ENCODE measurements around the gene PRMT3. TPM values are rescaled to one million over a fixed set of nuclear protein-coding genes. Genes with fewer than 3 reads are reported as not detected.

The PRMT3 gene
- 38.3 and 39.2 TPM in 2 replicates for total RNA-seq

DNA sequence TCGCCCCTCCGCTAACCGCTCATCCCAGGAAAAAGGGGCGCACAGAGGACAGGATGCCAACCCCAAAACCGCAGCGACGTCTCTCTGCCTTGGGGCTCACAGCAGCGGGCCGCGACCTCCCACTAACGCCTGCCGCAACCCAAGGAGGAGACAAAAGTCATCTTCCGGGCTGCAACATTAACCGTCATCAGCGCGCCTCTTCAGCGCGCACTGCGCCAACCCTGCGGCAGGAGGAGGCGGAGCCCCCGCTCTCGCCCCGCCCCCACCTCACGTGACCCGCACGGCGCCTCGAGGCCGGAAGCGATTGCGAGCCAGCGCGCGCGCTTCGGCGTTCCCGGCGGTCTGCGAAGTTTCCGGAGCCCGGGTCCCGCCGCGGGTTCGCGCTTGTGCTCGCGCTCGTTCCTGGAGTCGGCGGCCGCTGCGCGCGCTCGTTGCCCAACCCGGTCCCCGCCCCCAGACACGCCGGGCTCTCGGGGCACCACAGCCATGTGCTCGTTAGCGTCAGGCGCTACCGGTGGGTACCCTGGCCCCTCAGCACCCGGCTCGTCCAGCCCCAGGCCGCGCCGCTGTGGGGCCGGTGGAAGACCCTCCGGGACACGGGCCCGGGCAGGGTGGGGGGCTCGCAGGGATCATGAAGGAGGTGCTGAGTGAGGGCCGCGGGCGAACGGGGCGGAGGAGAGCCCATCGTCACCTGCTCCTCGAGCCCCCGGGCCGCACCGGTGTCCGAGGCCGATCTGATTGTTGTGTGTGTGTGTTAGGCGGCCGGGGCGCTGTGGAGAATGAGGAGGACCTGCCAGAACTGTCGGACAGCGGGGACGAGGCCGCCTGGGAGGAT is at the start of gene PRMT3:
Gene PRMT3 (plus strand): TSS at position 456 of the 835 bp plus-strand sequence. CDS start 31 bp downstream, at position 487.
- Mint-ChIP-seq H3K9me3 (no peaks in the 10 kb centered on the region), H3K27me3 (ENCODE audit: low read depth) (no peaks in the 10 kb centered on the region), H3K36me3 (ENCODE audit: low read depth) (peaks cover 52% of the 10 kb centered on the region), H3K4me3 (ENCODE audit: low read depth) (peak within 1 kb of the TSS; percentile 90), H3K4me1 (ENCODE audit: low read depth) (peaks cover 19% of the 10 kb centered on the region), H3K27ac (peak within 1 kb of the TSS; percentile 99)
- peak; percentile 97 for DNase-seq (ENCODE audit: low spot score)
- intact Hi-C loops (cut with micrococcal nuclease) = loop anchor here (1.0 to 5.0 kb wide), 4 partner anchors 20 to 220 kb away; partner anchors contain the start of gene HTATIP2

DNA sequence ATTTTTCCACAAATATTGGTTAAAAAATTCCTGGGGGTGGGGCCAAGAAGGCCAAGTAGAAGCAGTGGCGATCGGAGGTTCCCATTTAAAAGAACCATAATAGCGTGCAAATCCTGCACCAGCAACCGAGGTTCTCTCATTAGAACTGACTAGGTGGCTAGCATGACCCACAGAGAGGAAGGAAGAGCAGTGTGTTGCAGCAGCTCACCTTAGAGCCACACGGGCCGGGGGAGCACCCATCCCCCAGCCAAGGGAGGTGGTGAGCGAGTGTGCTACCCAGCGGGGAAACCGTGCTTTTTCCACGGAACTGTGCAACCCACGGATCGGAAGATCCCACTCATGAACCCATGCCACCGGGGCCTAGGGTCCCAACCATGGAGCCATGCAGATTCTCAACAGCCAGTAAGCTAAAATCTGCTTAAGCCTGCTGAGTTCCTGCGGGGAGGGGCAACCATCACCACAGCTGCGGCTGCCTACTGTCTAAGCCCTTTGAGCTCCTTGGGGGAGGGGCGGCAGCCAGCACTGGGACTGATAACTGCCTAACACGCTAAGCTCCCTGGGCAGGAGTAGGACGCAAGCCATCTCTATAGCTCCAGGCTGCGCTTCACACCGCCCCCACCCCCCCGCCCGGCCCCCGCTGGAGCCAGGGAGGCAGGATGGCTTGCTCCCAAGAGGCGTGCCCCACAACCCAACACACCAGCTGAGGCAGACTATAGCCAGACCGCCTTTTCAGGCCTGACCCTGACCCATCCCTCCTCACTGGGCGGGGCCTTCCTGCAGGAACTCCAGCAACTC is 45.0 kb upstream of the PRMT3 start:
- no peak overlapping the region for H3K27ac Mint-ChIP-seq

DNA sequence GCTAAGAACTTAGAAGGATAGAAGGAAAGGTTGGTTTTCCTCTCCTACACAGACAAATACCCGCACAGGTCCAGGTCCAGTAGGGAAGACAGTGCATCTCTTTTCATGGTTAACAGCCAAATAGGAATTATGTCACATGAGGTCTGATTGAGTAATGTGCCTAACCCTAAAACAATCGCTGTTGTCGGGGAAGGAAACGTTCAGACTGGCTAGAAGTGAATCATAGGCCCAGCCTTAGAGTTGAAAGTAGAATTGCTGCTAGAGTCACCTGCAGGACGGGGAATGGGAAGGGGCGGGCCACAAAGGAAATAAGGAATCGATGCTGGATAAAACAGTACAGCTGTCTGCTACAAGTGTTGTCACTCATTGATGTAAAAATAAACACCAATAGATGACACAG is 36.4 kb upstream of the PRMT3 start:
- H3K4me3 Mint-ChIP-seq (ENCODE audit: low read depth) = no peak overlapping the region

More for the DNA sequence above, 45.0 kb upstream of the PRMT3 start:
- Mint-ChIP-seq H3K4me1 (ENCODE audit: low read depth) (peaks cover 3% of the 10 kb centered on the region), H3K36me3 (ENCODE audit: low read depth) (no peaks in the 10 kb centered on the region), H3K4me3 (ENCODE audit: low read depth) (no peak overlapping the region), H3K27me3 (ENCODE audit: low read depth) (peaks cover 71% of the 10 kb centered on the region), H3K9me3 (no peaks in the 10 kb centered on the region)
- intact Hi-C loops (cut with micrococcal nuclease) = no loop called here
- DNase-seq (ENCODE audit: low spot score) = no peak

DNA sequence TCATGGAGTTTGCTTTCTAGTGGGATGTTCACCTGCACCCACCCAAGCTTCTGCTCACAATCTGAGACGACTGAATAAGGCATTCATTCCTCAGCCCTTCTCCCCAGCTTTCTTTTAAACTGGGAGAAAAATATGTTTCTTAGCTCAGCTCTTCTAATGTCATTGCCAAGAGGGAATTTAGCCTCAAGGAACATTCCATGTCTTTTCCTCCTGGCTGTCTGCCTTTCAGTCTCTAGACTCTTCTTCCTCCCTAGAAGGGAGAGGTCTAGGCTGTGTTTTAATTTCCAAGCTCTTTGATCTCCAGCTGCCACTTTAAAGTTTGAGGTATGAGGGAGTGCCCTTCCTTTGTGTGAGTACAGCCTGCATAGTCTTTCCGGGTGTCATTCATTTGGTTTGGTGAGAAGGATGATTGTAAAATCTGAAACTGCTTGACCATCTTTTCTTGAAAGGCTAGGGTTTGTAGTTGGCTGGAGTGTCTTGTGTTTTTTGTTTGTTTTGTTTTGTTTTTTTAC is 35.7 kb upstream of the PRMT3 start:
- H3K9me3 Mint-ChIP-seq = no peaks in the 10 kb centered on the region
- no peaks in the 10 kb centered on the region for H3K36me3 Mint-ChIP-seq (ENCODE audit: low read depth)
- H3K4me3 Mint-ChIP-seq (ENCODE audit: low read depth) = no peak overlapping the region
- peaks cover 10% of the 10 kb centered on the region for H3K4me1 Mint-ChIP-seq (ENCODE audit: low read depth)
- intact Hi-C loops (cut with micrococcal nuclease) = no loop called here
- H3K27ac Mint-ChIP-seq = no peak overlapping the region
- no peak for DNase-seq (ENCODE audit: low spot score)
- peaks cover 22% of the 10 kb centered on the region for H3K27me3 Mint-ChIP-seq (ENCODE audit: low read depth)

More for the DNA sequence above, 36.4 kb upstream of the PRMT3 start:
- Mint-ChIP-seq H3K36me3 (ENCODE audit: low read depth) (no peaks in the 10 kb centered on the region), H3K9me3 (no peaks in the 10 kb centered on the region), H3K27me3 (ENCODE audit: low read depth) (peaks cover 27% of the 10 kb centered on the region), H3K4me1 (ENCODE audit: low read depth) (peaks cover 10% of the 10 kb centered on the region), H3K27ac (no peak overlapping the region)
- intact Hi-C loops (cut with micrococcal nuclease) = no loop called here
- no peak for DNase-seq (ENCODE audit: low spot score)

DNA sequence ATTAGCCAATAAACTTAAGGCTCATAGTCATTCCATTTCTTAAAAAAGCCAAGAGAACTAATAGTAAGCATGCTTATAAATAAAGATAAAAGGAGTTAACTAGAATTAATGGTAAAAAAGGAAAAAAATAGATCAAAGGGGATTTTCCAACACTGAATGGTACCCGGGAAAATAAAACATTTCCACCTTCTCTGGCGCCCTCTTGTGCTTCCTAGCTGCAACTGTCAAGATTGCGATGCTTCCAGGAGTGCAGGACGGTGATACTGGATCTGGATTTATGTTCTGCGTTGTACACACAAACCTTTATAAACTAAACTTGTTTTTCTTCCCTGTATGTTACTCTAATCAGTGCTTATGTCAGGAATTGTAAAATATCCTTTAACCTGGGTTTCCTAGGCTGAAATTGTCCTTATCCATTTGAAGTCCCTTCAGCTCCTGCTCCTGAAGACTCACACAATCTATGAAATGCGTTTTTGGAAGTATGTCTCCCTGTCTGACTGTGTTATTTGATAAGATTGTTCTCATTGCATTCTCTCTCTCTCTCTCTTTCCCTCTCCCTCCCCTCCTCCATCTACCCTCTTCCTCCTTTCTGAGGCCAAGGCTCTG is 33.6 kb upstream of the PRMT3 start:
- Mint-ChIP-seq H3K9me3 (no peaks in the 10 kb centered on the region), H3K36me3 (ENCODE audit: low read depth) (no peaks in the 10 kb centered on the region), H3K4me3 (ENCODE audit: low read depth) (no peak overlapping the region), H3K4me1 (ENCODE audit: low read depth) (peaks cover 10% of the 10 kb centered on the region), H3K27me3 (ENCODE audit: low read depth) (peaks cover 10% of the 10 kb centered on the region), H3K27ac (no peak overlapping the region)
- intact Hi-C loops (cut with micrococcal nuclease) = no loop called here
- no peak for DNase-seq (ENCODE audit: low spot score)

DNA sequence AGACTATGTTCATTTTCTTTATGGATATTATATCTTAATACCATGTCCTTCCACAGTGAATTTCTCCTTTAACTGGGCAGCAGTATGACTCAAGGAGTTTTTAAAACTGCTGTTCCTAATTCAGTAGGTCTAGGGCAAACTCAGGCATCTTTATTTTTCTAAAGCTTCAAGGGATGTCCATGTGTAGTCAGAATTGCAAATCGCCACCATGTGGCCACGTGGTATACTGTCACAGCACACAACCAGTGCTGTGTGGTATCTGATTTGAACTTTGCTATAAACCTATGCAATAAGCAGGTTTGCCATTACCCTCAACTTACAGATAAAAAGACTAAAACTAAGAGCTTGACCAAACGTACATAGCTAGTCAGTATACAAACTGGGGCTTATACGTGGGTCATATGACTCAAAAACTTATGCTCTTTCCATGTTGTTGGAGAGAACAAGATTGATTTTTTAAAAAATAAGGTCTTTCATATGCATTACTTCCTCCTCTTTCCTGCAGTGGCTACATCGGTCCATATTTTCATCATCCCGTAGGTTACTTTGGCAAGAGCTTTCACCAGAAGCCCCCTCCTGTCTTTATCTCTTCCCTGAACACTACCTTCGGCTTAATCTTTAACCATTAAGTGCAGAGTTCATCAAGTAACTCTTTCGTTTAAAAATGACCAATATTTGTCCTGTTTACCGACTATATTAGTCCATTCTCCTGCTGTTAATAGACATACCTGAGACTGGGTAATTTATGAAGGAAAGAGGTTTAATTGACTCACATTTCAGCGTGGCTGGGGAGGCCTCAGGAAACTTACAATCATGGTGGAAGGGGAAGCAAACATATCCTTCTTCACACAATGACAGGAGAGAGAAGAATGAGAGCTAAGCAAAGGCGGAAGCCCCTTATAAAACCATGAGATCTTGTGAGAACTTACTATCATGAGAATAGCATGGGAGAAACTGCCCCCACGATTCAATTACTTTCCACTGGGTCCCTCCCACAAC is 32.0 kb upstream of the PRMT3 start:
- Mint-ChIP-seq H3K27me3 (ENCODE audit: low read depth) (peaks cover 10% of the 10 kb centered on the region), H3K4me1 (ENCODE audit: low read depth) (peaks cover 16% of the 10 kb centered on the region), H3K36me3 (ENCODE audit: low read depth) (no peaks in the 10 kb centered on the region), H3K4me3 (ENCODE audit: low read depth) (no peak overlapping the region), H3K27ac (no peak overlapping the region), H3K9me3 (no peaks in the 10 kb centered on the region)
- DNase-seq (ENCODE audit: low spot score) = no peak
- intact Hi-C loops (cut with micrococcal nuclease) = loop anchor here (1.0 kb wide), 1 partner anchor 227 kb away; no protein-coding TSS in a partner anchor

DNA sequence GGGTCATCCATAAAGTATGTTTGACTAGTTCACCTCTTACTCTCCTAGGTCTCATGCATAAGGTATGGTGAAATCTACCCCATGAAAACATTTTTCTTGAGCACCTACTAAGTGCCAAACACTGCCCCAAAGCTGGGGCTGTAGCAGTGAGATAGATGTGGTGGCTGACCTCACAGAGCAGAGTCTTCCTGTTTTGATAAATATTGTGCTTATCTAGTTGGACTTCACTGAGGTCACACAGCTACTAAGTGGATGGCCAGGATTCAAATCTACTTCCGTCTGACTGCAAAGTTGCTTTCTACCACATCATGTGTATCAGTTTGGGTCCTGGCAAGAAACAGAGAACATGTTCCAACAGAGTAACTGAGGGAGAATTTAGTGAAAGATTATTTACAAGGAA is 30.4 kb upstream of the PRMT3 start:
- H3K27ac Mint-ChIP-seq = no peak overlapping the region
- DNase-seq (ENCODE audit: low spot score) = no peak

DNA sequence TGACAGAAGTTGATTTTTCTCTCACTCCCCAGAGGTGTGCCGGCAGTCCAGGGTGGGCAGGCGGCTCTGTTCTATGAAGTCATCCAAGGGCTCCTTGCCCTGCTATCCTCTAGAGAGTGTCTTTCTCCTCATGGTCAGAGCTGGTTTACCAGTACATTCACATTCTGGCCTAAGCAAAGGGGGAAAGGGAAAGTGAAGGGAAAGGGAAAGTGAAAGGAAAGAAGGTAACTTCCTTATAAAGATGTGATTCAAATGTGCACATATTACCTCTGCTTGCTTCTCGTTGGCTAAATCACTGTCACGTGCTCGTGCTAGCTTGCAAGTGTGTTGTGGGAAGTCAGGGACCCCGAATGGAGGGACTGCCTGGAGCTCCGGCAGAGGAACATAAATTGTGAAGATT is 26.9 kb upstream of the PRMT3 start:
- peaks cover 36% of the 10 kb centered on the region for H3K4me1 Mint-ChIP-seq (ENCODE audit: low read depth)
- H3K27ac Mint-ChIP-seq = peak overlapping the region; percentile 61
- H3K27me3 Mint-ChIP-seq (ENCODE audit: low read depth) = peaks cover 4% of the 10 kb centered on the region
- H3K4me3 Mint-ChIP-seq (ENCODE audit: low read depth) = peak overlapping the region; percentile 60
- no peaks in the 10 kb centered on the region for H3K9me3 Mint-ChIP-seq
- H3K36me3 Mint-ChIP-seq (ENCODE audit: low read depth) = peaks cover 12% of the 10 kb centered on the region
- DNase-seq (ENCODE audit: low spot score) = peak; percentile 27
- intact Hi-C loops (cut with micrococcal nuclease) = loop anchor here (10.0 kb wide), 2 partner anchors 916 to 1976 kb away; no protein-coding TSS in a partner anchor

More for the DNA sequence above, 30.4 kb upstream of the PRMT3 start:
- H3K4me1 Mint-ChIP-seq (ENCODE audit: low read depth) = peaks cover 21% of the 10 kb centered on the region
- H3K36me3 Mint-ChIP-seq (ENCODE audit: low read depth) = no peaks in the 10 kb centered on the region
- intact Hi-C loops (cut with micrococcal nuclease) = no loop called here
- peaks cover 4% of the 10 kb centered on the region for H3K27me3 Mint-ChIP-seq (ENCODE audit: low read depth)
- H3K4me3 Mint-ChIP-seq (ENCODE audit: low read depth) = no peak overlapping the region
- H3K9me3 Mint-ChIP-seq = no peaks in the 10 kb centered on the region

DNA sequence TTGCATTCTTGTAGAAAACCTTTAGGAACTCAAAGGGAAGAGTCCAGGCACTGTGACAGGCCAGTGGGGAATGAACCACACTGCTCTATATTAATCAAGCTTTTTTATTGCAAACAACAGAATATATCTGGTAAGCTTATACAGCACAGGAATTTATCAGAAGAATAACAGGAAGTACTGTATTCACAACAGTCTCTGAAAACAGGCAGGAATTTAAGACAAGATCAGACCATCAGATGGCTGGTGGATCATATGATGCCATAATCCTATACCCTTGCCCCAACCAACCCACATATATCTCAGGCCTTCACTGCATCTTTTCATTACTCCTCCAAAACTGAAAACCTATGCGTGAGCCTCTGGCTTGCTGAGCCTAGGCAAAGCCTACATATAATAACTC is 25.0 kb upstream of the PRMT3 start:
- Mint-ChIP-seq H3K36me3 (ENCODE audit: low read depth) (peaks cover 26% of the 10 kb centered on the region), H3K9me3 (no peaks in the 10 kb centered on the region), H3K27me3 (ENCODE audit: low read depth) (no peaks in the 10 kb centered on the region), H3K27ac (peak overlapping the region; percentile 33), H3K4me3 (ENCODE audit: low read depth) (peak overlapping the region; percentile 84), H3K4me1 (ENCODE audit: low read depth) (peaks cover 50% of the 10 kb centered on the region)
- intact Hi-C loops (cut with micrococcal nuclease) = loop anchor here (10.0 kb wide), 2 partner anchors 918 to 1978 kb away; no protein-coding TSS in a partner anchor
- DNase-seq (ENCODE audit: low spot score) = no peak

DNA sequence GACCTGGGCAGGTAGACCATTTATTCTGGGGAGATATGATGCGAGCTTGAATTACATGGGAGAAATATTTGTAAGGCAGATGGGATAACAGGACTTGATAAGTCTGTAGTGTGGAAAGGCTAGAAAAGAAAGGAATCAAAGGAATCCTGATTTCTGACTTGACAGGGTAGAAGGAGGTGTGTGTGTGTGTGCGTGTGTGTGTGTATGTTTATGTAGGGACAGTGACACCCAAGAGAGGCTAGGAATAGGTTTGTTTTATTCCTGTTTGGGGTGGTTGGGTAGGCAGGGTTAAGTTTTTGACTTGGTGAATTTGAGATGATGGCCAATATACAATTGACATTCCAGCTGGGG is 24.4 kb upstream of the PRMT3 start:
- Mint-ChIP-seq H3K4me3 (ENCODE audit: low read depth) (peak overlapping the region; percentile 84), H3K4me1 (ENCODE audit: low read depth) (peaks cover 54% of the 10 kb centered on the region), H3K27ac (peak overlapping the region; percentile 90), H3K27me3 (ENCODE audit: low read depth) (no peaks in the 10 kb centered on the region), H3K36me3 (ENCODE audit: low read depth) (peaks cover 29% of the 10 kb centered on the region), H3K9me3 (no peaks in the 10 kb centered on the region)
- DNase-seq (ENCODE audit: low spot score) = no peak
- intact Hi-C loops (cut with micrococcal nuclease) = loop anchor here (1.0 to 10.0 kb wide), 3 partner anchors 24 to 1978 kb away; partner anchors contain the start of gene PRMT3

DNA sequence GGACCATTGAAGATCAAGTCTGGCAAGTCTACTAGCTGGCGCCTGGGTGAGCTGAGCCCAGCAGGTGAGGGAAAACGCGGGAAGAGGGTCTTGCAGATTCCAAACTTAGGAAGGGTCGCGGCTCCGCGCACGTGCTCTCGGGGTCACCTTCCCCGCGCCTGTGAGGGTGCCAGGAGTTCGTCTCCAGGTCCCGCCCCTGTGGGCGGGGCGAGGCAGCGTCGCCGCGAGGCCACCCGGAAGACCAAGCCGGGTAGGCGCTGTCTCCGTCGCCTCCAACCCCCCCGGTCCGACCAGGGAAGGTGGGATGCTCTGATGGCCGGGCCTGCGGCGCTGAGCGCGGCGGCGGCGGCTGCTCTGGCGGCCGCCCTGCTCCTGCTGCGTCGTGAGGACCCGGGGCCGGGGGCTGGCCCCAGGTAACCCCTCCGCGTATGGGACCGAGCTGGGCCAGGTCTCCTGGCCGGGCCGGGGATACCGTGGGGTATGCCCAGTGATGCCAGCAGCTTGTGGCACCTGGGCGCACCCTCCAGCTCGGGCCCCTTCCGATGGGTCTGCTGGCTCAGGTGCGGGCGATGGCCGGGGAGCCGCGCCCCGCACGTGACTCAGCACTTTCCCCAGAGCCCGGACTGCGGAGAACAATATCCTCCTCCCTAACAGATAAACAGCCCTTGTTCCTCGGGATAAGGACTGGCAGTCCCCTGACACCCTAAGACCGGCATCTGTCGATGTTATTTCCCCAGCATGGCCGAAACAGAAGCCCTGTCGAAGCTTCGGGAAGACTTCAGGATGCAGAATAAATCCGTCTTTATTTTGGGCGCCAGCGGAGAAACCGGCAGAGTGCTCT is 23.8 kb upstream of the PRMT3 start, which contains the start of gene HTATIP2:
Gene HTATIP2 (plus strand): TSS at position 215 of the 841 bp plus-strand sequence. CDS start 524 bp downstream, at position 739.
- peaks cover 60% of the 10 kb centered on the region for H3K4me1 Mint-ChIP-seq (ENCODE audit: low read depth)
- H3K36me3 Mint-ChIP-seq (ENCODE audit: low read depth) = peaks cover 35% of the 10 kb centered on the region
- peak within 1 kb of the TSS; percentile 84 for H3K4me3 Mint-ChIP-seq (ENCODE audit: low read depth)
- intact Hi-C loops (cut with micrococcal nuclease) = loop anchor here (1.0 to 10.0 kb wide), 3 partner anchors 24 to 1979 kb away; partner anchors contain the start of gene PRMT3
- H3K9me3 Mint-ChIP-seq = no peaks in the 10 kb centered on the region
- H3K27me3 Mint-ChIP-seq (ENCODE audit: low read depth) = no peaks in the 10 kb centered on the region
- H3K27ac Mint-ChIP-seq = peak within 1 kb of the TSS; percentile 90
- peak; percentile 72 for DNase-seq (ENCODE audit: low spot score)
